Activated naive CD4-positive, alpha-beta T cell treated with anti-CD3 and anti-CD28 coated beads for 36 hours (primary cell): ENCODE measurements around the gene OMD. TPM values are rescaled to one million over a fixed set of nuclear protein-coding genes. Genes with fewer than 3 reads are reported as not detected.
"Not testable (repeated sequence)": the region's sequence is repeated elsewhere in the genome, so short reads cannot be mapped to it uniquely, and the experiment has no call there.

Source experiments
- CTCF ChIA-PET: fragments of 350-600 bp; sonication (Branson Sonifier 250); formaldehyde crosslinking; loops from one replicate; lab custom pipeline; 2021; ENCODE audit warnings: antibody characterized with exemption; lab: Charles Lee
- DNase-seq: peaks from one replicate; pipeline ENCODE4 v3.0.0-alpha.2; 2020
- H3K27ac Mint-ChIP-seq: one replicate; pipeline ENCODE4 v1.8.0; 2021; ENCODE audit warnings: mild to moderate bottlenecking, mixed read lengths
- H3K27me3 Mint-ChIP-seq: one replicate; pipeline ENCODE4 v1.8.0; 2021; ENCODE audit warnings: low read depth, mixed read lengths
- H3K36me3 Mint-ChIP-seq: one replicate; pipeline ENCODE4 v1.8.0; 2021; ENCODE audit warnings: low read depth, mixed read lengths
- H3K4me1 Mint-ChIP-seq: one replicate; pipeline ENCODE4 v1.8.0; 2021; ENCODE audit warnings: low read depth, mixed read lengths
- H3K4me3 Mint-ChIP-seq: one replicate; pipeline ENCODE4 v1.8.0; 2021; ENCODE audit warnings: mild to moderate bottlenecking, moderate library complexity, mixed read lengths
- H3K9me3 Mint-ChIP-seq: one replicate; pipeline ENCODE4 v1.8.0; 2021; ENCODE audit warnings: mixed read lengths
- intact Hi-C: fragments of 100-400 bp; cut with micrococcal nuclease; formaldehyde crosslinking; loops from one replicate; pipeline ENCODE4 v1.15.1; 2023
- total RNA-seq, 2 experiments: library from RNA; stranded (reverse); gene quantifications; one replicate each; pipeline ENCODE4 v1.2.3, GENCODE V29; 2021

OMD gene
- total RNA-seq, 2 experiments from 2014 or later: not detected

GRCh38 chr9:92438900-92439526, 14.7 kb upstream of the OMD start:
- H3K4me3 Mint-ChIP-seq: no peak overlapping the region
- CTCF ChIA-PET: interaction anchor here (2.5 kb wide), 1 partner anchor 300 kb away, joined by 17 read pairs; no protein-coding TSS in a partner anchor
- no peak overlapping the region for H3K27ac Mint-ChIP-seq
- H3K27me3 Mint-ChIP-seq: no peaks in the 10 kb centered on the region
- intact Hi-C loops: loop anchor here (1.0 kb wide), 1 partner anchor 299 kb away; no protein-coding TSS in a partner anchor
- no peaks in the 10 kb centered on the region for H3K9me3 Mint-ChIP-seq
- no peaks in the 10 kb centered on the region for H3K36me3 Mint-ChIP-seq
- no peak for DNase-seq
- H3K4me1 Mint-ChIP-seq: peaks cover 4% of the 10 kb centered on the region

- H3K27ac Mint-ChIP-seq: no peak overlapping the region
- CTCF ChIA-PET: no interaction called here
- no peak for DNase-seq
- no peaks in the 10 kb centered on the region for H3K9me3 Mint-ChIP-seq
- H3K4me1 Mint-ChIP-seq: no peaks in the 10 kb centered on the region
- H3K36me3 Mint-ChIP-seq: no peaks in the 10 kb centered on the region
- intact Hi-C loops: no loop called here
- H3K27me3 Mint-ChIP-seq: no peaks in the 10 kb centered on the region
- H3K4me3 Mint-ChIP-seq: no peak overlapping the region
Observed at GRCh38 chr9:92435263-92435662, 11.0 kb upstream of the OMD start.

- Mint-ChIP-seq H3K4me1 (no peaks in the 10 kb centered on the region), H3K36me3 (no peaks in the 10 kb centered on the region), H3K4me3 (no peak overlapping the region), H3K27ac (no peak overlapping the region), H3K27me3 (no peaks in the 10 kb centered on the region), H3K9me3 (no peaks in the 10 kb centered on the region)
- intact Hi-C loops: no loop called here
- no peak for DNase-seq
- CTCF ChIA-PET: no interaction called here
Observed at GRCh38 chr9:92432972-92433548, 8.8 kb upstream of the OMD start.

DNA sequence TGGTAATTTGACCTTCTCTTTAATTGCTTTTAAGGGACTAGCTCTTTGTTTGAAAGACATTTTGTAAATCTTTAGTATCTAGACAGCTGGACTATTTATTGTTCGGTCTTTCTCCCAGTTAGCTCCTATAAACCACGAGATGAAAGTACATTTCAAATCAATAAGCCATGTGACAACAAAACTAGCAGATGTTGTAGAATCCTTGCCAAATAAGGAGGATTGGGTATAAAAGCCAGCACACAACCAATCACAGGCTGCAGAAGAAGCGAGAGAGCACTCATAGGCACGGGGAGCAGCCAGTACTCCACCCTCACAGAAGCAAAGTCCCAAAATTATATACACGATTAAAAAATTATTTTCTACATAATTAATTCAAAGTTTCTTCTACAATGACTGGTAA, 8.1 kb upstream of the OMD start:
- Mint-ChIP-seq H3K36me3 (no peaks in the 10 kb centered on the region), H3K27ac (no peak overlapping the region), H3K4me3 (no peak overlapping the region), H3K27me3 (no peaks in the 10 kb centered on the region), H3K4me1 (no peaks in the 10 kb centered on the region), H3K9me3 (no peaks in the 10 kb centered on the region)
- no peak for DNase-seq
- intact Hi-C loops: no loop called here
- CTCF ChIA-PET: no interaction called here

DNA sequence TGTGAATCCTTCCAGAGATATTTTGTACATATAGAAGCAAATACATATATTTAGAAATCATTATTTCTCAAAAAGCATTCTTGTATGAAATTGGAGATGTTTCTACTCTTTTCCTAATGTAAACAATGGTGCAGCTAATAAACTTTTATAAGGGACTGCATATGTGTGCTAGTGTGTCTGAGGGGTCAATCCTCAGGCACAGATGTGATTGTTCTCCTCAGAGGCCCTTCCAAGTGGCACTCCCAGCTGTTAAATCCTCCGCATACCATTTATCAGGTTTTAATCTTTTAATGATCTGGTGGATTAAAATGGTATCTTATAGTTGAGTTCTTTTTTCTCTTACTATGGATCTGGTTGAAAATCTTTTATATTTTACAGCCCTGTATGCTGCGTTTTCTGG, 5.6 kb upstream of the OMD start:
- Mint-ChIP-seq H3K9me3 (no peaks in the 10 kb centered on the region), H3K36me3 (no peaks in the 10 kb centered on the region), H3K4me3 (no peak overlapping the region), H3K27ac (no peak overlapping the region), H3K4me1 (no peaks in the 10 kb centered on the region), H3K27me3 (no peaks in the 10 kb centered on the region)
- CTCF ChIA-PET: no interaction called here
- intact Hi-C loops: no loop called here
- no peak for DNase-seq

- no peaks in the 10 kb centered on the region for H3K9me3 Mint-ChIP-seq
- no peak overlapping the region for H3K27ac Mint-ChIP-seq
- DNase-seq: no peak
- no peaks in the 10 kb centered on the region for H3K36me3 Mint-ChIP-seq
- H3K4me1 Mint-ChIP-seq: no peaks in the 10 kb centered on the region
- CTCF ChIA-PET: no interaction called here
- no peak overlapping the region for H3K4me3 Mint-ChIP-seq
- no peaks in the 10 kb centered on the region for H3K27me3 Mint-ChIP-seq
- intact Hi-C loops: no loop called here
Observed at GRCh38 chr9:92426501-92427145, 2.4 kb upstream of the OMD start.

GRCh38 chr9:92425474-92425873, 1.2 kb upstream of the OMD start:
- no peaks in the 10 kb centered on the region for H3K27me3 Mint-ChIP-seq
- CTCF ChIA-PET: interaction anchor here (0.6 kb wide), 1 partner anchor 10 kb away, joined by 3 read pairs; no protein-coding TSS in a partner anchor
- intact Hi-C loops: no loop called here
- H3K36me3 Mint-ChIP-seq: no peaks in the 10 kb centered on the region
- DNase-seq: no peak
- no peaks in the 10 kb centered on the region for H3K9me3 Mint-ChIP-seq
- no peaks in the 10 kb centered on the region for H3K4me1 Mint-ChIP-seq
- H3K27ac Mint-ChIP-seq: no peak overlapping the region
- H3K4me3 Mint-ChIP-seq: no peak overlapping the region

DNA sequence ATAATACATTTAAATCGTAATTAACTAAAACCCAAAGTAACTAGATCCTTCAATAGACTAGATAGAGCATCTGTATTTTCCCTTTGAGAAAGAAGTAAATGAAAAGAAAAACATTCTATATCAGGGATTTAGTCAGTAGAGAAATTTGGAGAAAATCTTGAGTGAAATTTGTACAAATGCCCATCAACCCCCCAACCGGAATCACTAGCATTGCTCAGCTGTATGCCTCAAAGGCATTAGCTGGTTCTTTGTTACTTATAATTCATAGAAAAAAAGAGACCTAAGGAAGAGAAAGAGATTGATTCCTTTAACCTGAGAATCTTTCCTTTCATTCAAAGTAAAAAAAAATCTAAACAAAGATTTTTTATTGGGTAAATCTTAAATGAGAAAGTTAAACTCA, 659 bp downstream of the OMD start:
- DNase-seq: no peak
- intact Hi-C loops: no loop called here
- Mint-ChIP-seq H3K4me1 (no peaks in the 10 kb centered on the region), H3K36me3 (no peaks in the 10 kb centered on the region), H3K27ac (no peak overlapping the region), H3K27me3 (no peaks in the 10 kb centered on the region), H3K9me3 (no peaks in the 10 kb centered on the region), H3K4me3 (no peak overlapping the region)
- CTCF ChIA-PET: no interaction called here

DNA sequence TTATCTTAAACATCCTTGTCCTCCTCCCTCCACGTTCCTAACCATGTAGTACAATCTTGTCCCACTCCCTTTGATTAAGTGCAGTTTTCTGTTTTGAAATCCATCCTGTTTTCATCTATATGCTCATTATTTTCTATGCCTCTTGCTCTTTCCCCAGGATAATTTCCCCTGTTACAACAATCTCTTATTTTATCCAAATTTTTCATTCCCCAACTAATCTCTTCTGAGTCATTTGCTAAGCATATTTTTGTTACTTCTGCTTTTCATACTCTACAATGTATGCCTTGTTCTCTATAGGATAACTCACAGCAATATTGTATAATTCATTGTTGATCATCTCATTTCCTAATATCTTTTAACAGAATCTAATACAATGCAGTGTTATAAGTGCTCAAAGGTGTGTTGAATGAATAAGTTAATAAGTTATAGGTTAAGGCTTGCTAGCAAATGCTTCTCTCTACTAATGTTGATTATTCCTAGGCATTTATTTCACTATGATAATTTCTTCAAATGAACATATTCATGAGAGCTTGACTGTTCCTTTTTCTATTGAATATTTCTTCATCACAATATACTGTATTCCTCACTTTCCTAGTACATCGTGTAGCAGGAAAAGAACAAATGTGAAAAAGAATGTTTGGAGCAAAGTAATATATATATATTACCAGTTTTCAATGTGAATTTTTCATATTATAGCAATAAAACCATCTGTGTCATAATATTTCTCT, 1.5 kb downstream of the OMD start:
- no peak overlapping the region for H3K27ac Mint-ChIP-seq
- no peak overlapping the region for H3K4me3 Mint-ChIP-seq
- no peaks in the 10 kb centered on the region for H3K4me1 Mint-ChIP-seq
- no peak for DNase-seq
- H3K9me3 Mint-ChIP-seq: no peaks in the 10 kb centered on the region
- no peaks in the 10 kb centered on the region for H3K27me3 Mint-ChIP-seq
- intact Hi-C loops: no loop called here
- no peaks in the 10 kb centered on the region for H3K36me3 Mint-ChIP-seq
- CTCF ChIA-PET: no interaction called here

DNA sequence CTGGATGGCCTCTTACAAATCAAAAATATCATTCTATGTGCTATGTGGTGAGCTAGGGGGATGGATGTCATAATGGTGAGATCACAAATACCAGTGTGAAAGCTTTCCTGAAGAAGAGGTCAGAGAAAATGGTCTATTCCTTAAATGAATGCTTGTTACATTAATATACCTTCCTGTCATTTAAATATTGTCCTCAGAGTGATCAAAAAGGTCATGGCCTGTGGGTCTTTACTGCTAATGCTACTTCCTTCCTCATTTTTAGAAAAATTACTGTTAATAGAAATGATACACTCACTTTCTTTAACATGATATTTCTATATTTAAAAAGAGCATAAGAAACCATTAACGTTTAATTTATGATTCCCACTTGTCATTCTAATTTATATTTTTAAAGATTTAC, 9.7 kb downstream of the OMD start:
- Mint-ChIP-seq H3K27ac (no peak overlapping the region), H3K36me3 (peaks cover 2% of the 10 kb centered on the region), H3K4me1 (no peaks in the 10 kb centered on the region), H3K27me3 (no peaks in the 10 kb centered on the region), H3K9me3 (no peaks in the 10 kb centered on the region), H3K4me3 (no peak overlapping the region)
- DNase-seq: no peak
- CTCF ChIA-PET: no interaction called here
- intact Hi-C loops: no loop called here

DNA sequence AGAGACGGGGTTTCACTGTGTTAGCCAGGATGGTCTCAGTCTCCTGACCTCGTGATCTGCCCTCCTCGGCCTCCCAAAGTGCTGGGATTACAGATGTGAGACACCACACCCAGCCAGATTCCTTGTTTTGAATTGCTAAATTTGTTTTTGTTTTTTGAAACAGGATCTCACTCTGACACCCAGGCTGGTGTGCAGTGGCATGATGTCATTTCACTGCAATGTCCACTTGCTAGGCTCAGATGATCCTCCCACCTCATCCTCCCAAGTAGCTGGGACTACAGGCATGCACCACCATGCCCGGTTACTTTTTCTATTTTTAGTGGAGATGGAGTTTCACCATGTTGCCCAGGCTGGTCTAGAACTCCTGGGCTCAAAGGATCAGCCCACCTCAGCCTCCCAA, 13.1 kb downstream of the OMD start:
- H3K4me1 Mint-ChIP-seq: peaks cover 11% of the 10 kb centered on the region
- H3K9me3 Mint-ChIP-seq, DNase-seq, H3K27me3 Mint-ChIP-seq, H3K27ac Mint-ChIP-seq, intact Hi-C loops, CTCF ChIA-PET, H3K36me3 Mint-ChIP-seq, H3K4me3 Mint-ChIP-seq: not testable (repeated sequence)

- Mint-ChIP-seq H3K27me3 (no peaks in the 10 kb centered on the region), H3K4me3 (no peak overlapping the region), H3K4me1 (peaks cover 24% of the 10 kb centered on the region), H3K36me3 (peaks cover 2% of the 10 kb centered on the region), H3K9me3 (no peaks in the 10 kb centered on the region), H3K27ac (no peak overlapping the region)
- CTCF ChIA-PET: no interaction called here
- DNase-seq: no peak
- intact Hi-C loops: no loop called here
Observed at GRCh38 chr9:92408747-92409478, 15.4 kb downstream of the OMD start.
